H1 (cell line): ENCODE results near the gene STX4. TPM values are rescaled to one million over a fixed set of nuclear protein-coding genes. Genes with fewer than 3 reads are reported as not detected.

Source experiments
- CTCF ChIA-PET: fragments of 300-600 bp; sonication (Branson Sonifier 250); formaldehyde crosslinking; loops from one replicate; lab custom pipeline; 2021; ENCODE audit not compliant: partially characterized antibody; lab: Charles Lee
- POLR2A ChIA-PET: fragments of 300-600 bp; sonication (Branson Sonifier 250); formaldehyde crosslinking; loops from one replicate; lab custom pipeline; 2021; ENCODE audit warnings: inconsistent platforms; ENCODE audit not compliant: partially characterized antibody; lab: Charles Lee
- DNase-seq, 2 experiments: peaks; one replicate each; pipeline versions ENCODE4 v3.0.0 to v3.0.0-alpha.2; 2010 to 2022; ENCODE audit warnings: low spot score in 2 of 2, low read depth in 1 of 2, mixed read lengths in 1 of 2
- FAIRE-seq: peaks from 2 replicates; lab custom pipeline; 2011; peaks lifted over from hg19 to GRCh38; lab: Jason Lieb, UNC
- H2AFZ ChIP-seq: 2 replicates; pipeline ENCODE4 v1.8.1; 2012; ENCODE audit warnings: low read length, inconsistent platforms
- H2AK5ac ChIP-seq: 2 replicates; pipeline ENCODE4 v1.6.1; 2013; ENCODE audit warnings: low read depth, low read length
- H2BK120ac ChIP-seq: replicated peaks from 2 replicates; pipeline ENCODE3; 2013; ENCODE audit warnings: low read depth, low read length, inconsistent platforms
- H2BK12ac ChIP-seq: 2 replicates; pipeline ENCODE4 v1.6.1; 2013; ENCODE audit warnings: low read depth, low read length
- H2BK15ac ChIP-seq: 2 replicates; pipeline ENCODE4 v1.6.1; 2013; ENCODE audit warnings: low read length
- H2BK20ac ChIP-seq: 2 replicates; pipeline ENCODE4 v1.6.1; 2013; ENCODE audit warnings: low read length
- H2BK5ac ChIP-seq: 2 replicates; pipeline ENCODE4 v1.6.1; 2013; ENCODE audit warnings: low read depth, low read length
- H3K14ac ChIP-seq: 2 replicates; pipeline ENCODE4 v1.6.1; 2013; ENCODE audit warnings: inconsistent platforms; ENCODE audit not compliant: insufficient read length
- H3K18ac ChIP-seq: 2 replicates; pipeline ENCODE4 v1.6.1; 2013; ENCODE audit warnings: low read length; ENCODE audit errors: extremely low read depth
- H3K23ac ChIP-seq: 2 replicates; pipeline ENCODE4 v1.6.1; 2013; ENCODE audit warnings: inconsistent platforms; ENCODE audit not compliant: insufficient read length
- H3K23me2 ChIP-seq: 2 replicates; pipeline ENCODE4 v1.6.1; 2013; ENCODE audit warnings: low read depth, low read length
- H3K27ac ChIP-seq: 2 replicates; pipeline ENCODE4 v1.6.1; 2011; ENCODE audit warnings: low read depth, low read length, inconsistent platforms
- H3K27me3 ChIP-seq, 4 experiments: replicated peaks in 1 of 4; 1 replicate in 1 of 4; 2 replicates in 3 of 4; pipeline versions ENCODE4 v1.6.1 to v1.8.1; 2011 to 2013; ENCODE audit warnings: low read length in 3 of 4, mild to moderate bottlenecking in 3 of 4, inconsistent platforms in 2 of 4, mixed read lengths in 2 of 4, moderate library complexity in 1 of 4; ENCODE audit not compliant: control insufficient read depth in 3 of 4, insufficient read depth in 3 of 4; ENCODE audit errors: extremely low read depth in 1 of 4
- H3K36me3 ChIP-seq, 4 experiments: 2 replicates each; pipeline versions ENCODE4 v1.6.1 to v1.8.1; 2011 to 2013; ENCODE audit warnings: mild to moderate bottlenecking in 4 of 4, low read length in 3 of 4, moderate library complexity in 2 of 4, control low read depth in 1 of 4, inconsistent platforms in 1 of 4; ENCODE audit not compliant: insufficient read depth in 4 of 4, control insufficient read depth in 2 of 4
- H3K4ac ChIP-seq: replicated peaks from 2 replicates; pipeline ENCODE3; 2013; ENCODE audit warnings: low read length, low read depth, mixed read lengths, inconsistent platforms; ENCODE audit not compliant: insufficient read length
- H3K4me1 ChIP-seq, 4 experiments: replicated peaks in 1 of 4; 1 replicate in 1 of 4; 2 replicates in 3 of 4; pipeline versions ENCODE4 v1.6.1 to v1.8.1; 2011 to 2013; ENCODE audit warnings: low read length in 3 of 4, inconsistent platforms in 2 of 4, mixed read lengths in 1 of 4; ENCODE audit not compliant: insufficient read depth in 4 of 4, control insufficient read depth in 3 of 4
- H3K4me2 ChIP-seq, 2 experiments: 2 replicates each; pipeline versions ENCODE4 v1.6.1 to v1.8.1; 2011 to 2013; ENCODE audit warnings: low read depth in 2 of 2, low read length in 2 of 2, control low read depth in 1 of 2, inconsistent platforms in 1 of 2, mild to moderate bottlenecking in 1 of 2; ENCODE audit not compliant: insufficient read depth in 1 of 2
- H3K4me3 ChIP-seq, 4 experiments: fragments of 200-600, 300-600 bp in 1 of 4; sonication (generic), shearing (Covaris generic), sonication (Bioruptor Twin) in 1 of 4; 2 replicates each; pipeline versions ENCODE4 v1.5.1 to v1.8.1; 2011 to 2016; ENCODE audit warnings: low read length in 4 of 4, low read depth in 3 of 4, control low read depth in 2 of 4, inconsistent platforms in 2 of 4, mild to moderate bottlenecking in 2 of 4, mixed read lengths in 1 of 4, moderate library complexity in 1 of 4; ENCODE audit not compliant: insufficient read depth in 2 of 4; ENCODE audit errors: extremely low read depth in 1 of 4
- H3K56ac ChIP-seq: replicated peaks from 2 replicates; pipeline ENCODE3; 2013; ENCODE audit warnings: low read depth, mild to moderate bottlenecking, mixed read lengths, low read length, inconsistent platforms; ENCODE audit not compliant: insufficient read length
- H3K79me1 ChIP-seq: 2 replicates; pipeline ENCODE4 v1.6.1; 2013; ENCODE audit warnings: low read depth, low read length, control low read depth
- H3K79me2 ChIP-seq, 2 experiments: 2 replicates each; pipeline versions ENCODE4 v1.6.1 to v1.8.1; 2012 to 2013; ENCODE audit warnings: low read length in 2 of 2, mild to moderate bottlenecking in 2 of 2, inconsistent platforms in 1 of 2; ENCODE audit not compliant: insufficient read depth in 2 of 2, control insufficient read depth in 1 of 2
- H3K9ac ChIP-seq, 4 experiments: replicated peaks in 1 of 4; 1 replicate in 1 of 4; 2 replicates in 3 of 4; pipeline versions ENCODE4 v1.6.1 to v1.8.1; 2011 to 2013; ENCODE audit warnings: low read depth in 3 of 4, low read length in 3 of 4, control low read depth in 2 of 4, mild to moderate bottlenecking in 2 of 4, moderate library complexity in 2 of 4, inconsistent platforms in 1 of 4; ENCODE audit errors: extremely low read depth in 1 of 4
- H3K9me3 ChIP-seq, 2 experiments: 2 replicates each; pipeline versions ENCODE4 v1.6.1 to v1.8.1; 2012 to 2013; ENCODE audit warnings: mild to moderate bottlenecking in 2 of 2, moderate library complexity in 2 of 2, control low read depth in 1 of 2, inconsistent platforms in 1 of 2, low read depth in 1 of 2, low read length in 1 of 2, mixed read lengths in 1 of 2; ENCODE audit not compliant: insufficient read depth in 2 of 2
- H4K20me1 ChIP-seq, 2 experiments: replicated peaks in 1 of 2; 2 replicates each; pipeline versions ENCODE3 to v1.8.1; 2011 to 2013; ENCODE audit warnings: inconsistent platforms in 2 of 2, low read length in 2 of 2, mild to moderate bottlenecking in 1 of 2; ENCODE audit not compliant: insufficient read depth in 2 of 2, control insufficient read depth in 1 of 2
- H4K5ac ChIP-seq: 2 replicates; pipeline ENCODE4 v1.6.1; 2013; ENCODE audit warnings: low read length, low read depth, mixed read lengths, inconsistent platforms; ENCODE audit not compliant: insufficient read length
- H4K8ac ChIP-seq: 2 replicates; pipeline ENCODE4 v1.8.0; 2013; ENCODE audit warnings: mild to moderate bottlenecking, moderate library complexity, low read length, inconsistent platforms; ENCODE audit not compliant: insufficient read depth; ENCODE audit errors: extremely low read depth
- H4K91ac ChIP-seq: replicated peaks from 2 replicates; pipeline ENCODE3; 2013; ENCODE audit warnings: low read length, mixed read lengths, inconsistent platforms; ENCODE audit not compliant: insufficient read length
- CTBP2 ChIP-seq: IDR thresholded peaks from 2 replicates; pipeline ENCODE4 v1.7.0; 2011; ENCODE audit warnings: borderline replicate concordance, mild to moderate bottlenecking, moderate library complexity, mixed read lengths, low read length; ENCODE audit not compliant: insufficient read depth, insufficient read length
- FOSL1 ChIP-seq: IDR thresholded peaks from 2 replicates; pipeline ENCODE4 v1.6.1; 2011; ENCODE audit warnings: mild to moderate bottlenecking, low read depth, low read length, moderate library complexity; ENCODE audit not compliant: insufficient read depth
- GABPA ChIP-seq: IDR thresholded peaks from 2 replicates; pipeline ENCODE4 v1.6.1; 2011; ENCODE audit warnings: mild to moderate bottlenecking, low read length, moderate library complexity, borderline replicate concordance; ENCODE audit not compliant: insufficient read depth
- KDM5A ChIP-seq: fragments of 200-600 bp; IDR thresholded peaks from 2 replicates; pipeline ENCODE4 v1.7.1; 2012; ENCODE audit warnings: mild to moderate bottlenecking, low read length, inconsistent platforms, mixed read lengths
- RAD21 ChIP-seq, 2 experiments: IDR thresholded peaks in 1 of 2; conservative IDR thresholded peaks in 1 of 2; 2 replicates each; pipeline ENCODE4 v1.6.1; 2011; ENCODE audit warnings: low read depth in 2 of 2, low read length in 2 of 2, improper control_type of control experiment in 1 of 2, inconsistent platforms in 1 of 2, mild to moderate bottlenecking in 1 of 2, moderate library complexity in 1 of 2
- TAF1 ChIP-seq: IDR thresholded peaks from 2 replicates; pipeline ENCODE4 v1.6.1; 2011; ENCODE audit warnings: mild to moderate bottlenecking, low read depth, low read length
- TBP ChIP-seq: IDR thresholded peaks from 2 replicates; pipeline ENCODE4 v1.6.1; 2011; ENCODE audit warnings: low read depth, low read length, improper control_type of control experiment
- WGBS, 2 experiments: shearing (Covaris generic) in 1 of 2; methylation state at CpG; one replicate each; pipeline versions ENCODE4 v1.1.6 to v1.1.7; 2013 to 2015; ENCODE audit warnings: low lambda C conversion rate in 2 of 2, mixed read lengths in 2 of 2, inconsistent platforms in 1 of 2, low coverage in 1 of 2, missing lambda C conversion rate in 1 of 2; ENCODE audit not compliant: insufficient replicate concordance in 2 of 2, insufficient coverage in 1 of 2, insufficient read length in 1 of 2; ENCODE audit errors: extremely low coverage in 1 of 2, missing lambda C conversion rate in 1 of 2; 5-methylcytosine and 5-hydroxymethylcytosine counted together
- polyA plus RNA-seq, 7 experiments: library from polyadenylated mRNA; depleted of rRNA in 3 of 7; stranded (reverse) in 5 of 7; unstranded in 2 of 7; fragments of >200 nt in 5 of 7; fragments of 200-250 nt in 2 of 7; gene quantifications; 1 replicate in 5 of 7; 2 replicates in 1 of 7; 4 replicates in 1 of 7; pipeline versions ENCODE4 v1.2.1 to v1.2.3, GENCODE V29; 2011 to 2013; ENCODE audit warnings: missing spikeins in 2 of 7, mixed read lengths in 2 of 7
- total RNA-seq: library from RNA; stranded (reverse); fragmentation: NEBNext Ultra II Directional; extraction: Animal tissue kit (Norgen Biotek cat#: 25700); gene quantifications from 2 replicates; pipeline ENCODE4 v1.2.1, GENCODE V29; 2021
- TF ChIP-seq, protein P1 (sequence below): IDR thresholded peaks from 2 replicates; pipeline ENCODE4 v1.6.1; 2012; ENCODE audit warnings: inconsistent platforms

The STX4 gene
- total and polyA plus RNA-seq, 2 of the 8 experiments (the other 6 are each of a cell fraction or from before 2014, with no cell fraction given) = 25.8 to 32.3 TPM

DNA sequence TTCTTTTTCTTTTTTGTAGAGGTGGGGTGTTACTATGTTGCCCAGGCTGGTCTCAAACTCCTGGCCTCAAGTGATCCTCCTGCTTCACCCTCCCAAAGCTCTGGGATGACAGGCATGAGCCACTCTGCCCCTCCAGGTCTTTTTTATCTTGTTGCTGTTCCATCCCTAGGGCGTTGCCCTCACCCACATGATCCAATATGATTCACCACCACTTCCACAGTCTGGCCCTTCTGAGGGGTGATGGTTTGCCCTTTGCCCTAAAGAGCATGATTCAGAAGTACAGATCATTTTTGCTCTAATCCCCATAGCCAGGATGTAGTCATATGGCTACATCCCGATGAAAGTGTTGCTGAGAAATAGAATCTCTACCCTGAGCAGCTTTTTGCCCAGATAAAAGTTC is 18.8 kb downstream of the STX4 start:
- TF ChIP-seq, protein P1, sequence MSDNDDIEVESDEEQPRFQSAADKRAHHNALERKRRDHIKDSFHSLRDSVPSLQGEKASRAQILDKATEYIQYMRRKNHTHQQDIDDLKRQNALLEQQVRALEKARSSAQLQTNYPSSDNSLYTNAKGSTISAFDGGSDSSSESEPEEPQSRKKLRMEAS = no peak
- TF ChIP-seq KDM5A (no peak), TBP (no peak), FOSL1 (no peak), CTBP2 (no peak), RAD21 (IDR thresholded peaks at IDR 0.05 in 1 of 2, conservative IDR thresholded peaks at IDR 0.05 in 1 of 2; ENCODE audit: low read depth in 2 of 2, low read length in 2 of 2) (no peak), TAF1 (no peak), GABPA (no peak)
- Histone ChIP-seq H2BK5ac (no peak overlapping the region), H3K18ac (no peak overlapping the region), H3K4ac (no peak overlapping the region), H3K27me3 (no peaks in the 10 kb centered on the region), H3K9me3 (no peaks in the 10 kb centered on the region), H3K79me2 (no peaks in the 10 kb centered on the region), H3K36me3 (no peaks in the 10 kb centered on the region), H3K23me2 (no peaks in the 10 kb centered on the region; the same call in 1 of the 2 replicates), H4K5ac (no peak overlapping the region), H3K79me1 (no peaks in the 10 kb centered on the region), H4K8ac (no peak overlapping the region), H2BK120ac (no peak overlapping the region), H3K4me2 (no peak overlapping the region), H3K4me1 (peaks cover 0 to 4% (median 0%) of the 10 kb centered on the region in 4 experiments; a peak in 2 of 7 replicates), H3K27ac (no peak overlapping the region), H4K20me1 (no peaks in the 10 kb centered on the region), H3K56ac (no peak overlapping the region), H3K14ac (no peak overlapping the region), H4K91ac (no peak overlapping the region), H3K4me3 (no peak overlapping the region), H2AK5ac (no peak overlapping the region), H2AFZ (no peak overlapping the region), H2BK15ac (no peak overlapping the region), H2BK20ac (no peak overlapping the region), H3K23ac (no peak overlapping the region), H2BK12ac (no peak overlapping the region), H3K9ac (no peak overlapping the region)
- DNase-seq (no peak), FAIRE-seq (no peak)
- WGBS, 2 experiments = 86% methylated on average over 2 of the region's 2 CpGs; no CpG with 5 or more reads in 1 of the 2 experiments
- POLR2A ChIA-PET = no interaction called here
- CTCF ChIA-PET = interaction anchor here (1.0 to 1.1 kb wide), 2 partner anchors 9 to 10 kb away, joined by 3 read pairs; no protein-coding TSS in a partner anchor
